GM10248 (cell line): Measurements from ENCODE around the gene SPATS2L.

Source experiments
- CTCF ChIA-PET: fragments of 300-600 bp; sonication (Branson Sonifier 250); formaldehyde crosslinking; extraction: SDS; loops from one replicate; lab custom pipeline; 2021; ENCODE audit warnings: antibody characterized with exemption; lab: Yijun Ruan, JAX
- POLR2A ChIA-PET: fragments of 350-650 bp; sonication (Branson Sonifier 250); formaldehyde crosslinking; extraction: SDS; loops from one replicate; lab custom pipeline; 2020; ENCODE audit warnings: antibody characterized with exemption; lab: Yijun Ruan, JAX
- DNase-seq: peaks from one replicate; pipeline ENCODE4 v3.0.0; 2012; ENCODE audit errors: extremely low spot score
- TF ChIP-seq, protein P1 (sequence below): IDR thresholded peaks from 2 replicates; pipeline ENCODE4 v1.5.1; 2012; ENCODE audit warnings: mild to moderate bottlenecking, low read depth; ENCODE audit errors: extremely low read depth, missing control alignments, control extremely low read depth

The SPATS2L gene

DNA sequence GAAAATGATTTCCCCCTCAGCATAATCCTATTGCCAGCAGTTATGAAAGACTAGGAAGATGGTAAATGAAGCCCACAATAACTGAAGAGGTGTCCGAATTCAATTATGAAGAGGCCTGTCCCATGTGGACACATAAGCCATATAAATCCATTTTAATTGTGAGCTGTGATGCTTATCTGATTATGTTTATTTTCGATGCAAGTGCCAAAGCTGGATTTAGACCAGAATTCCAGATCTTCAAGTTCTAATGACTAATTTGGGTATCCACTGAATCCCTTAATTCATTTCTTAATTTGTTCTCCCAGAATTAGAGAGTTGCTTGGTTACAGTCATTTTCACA, 24.5 kb downstream of the SPATS2L start:
- TF ChIP-seq, protein P1, sequence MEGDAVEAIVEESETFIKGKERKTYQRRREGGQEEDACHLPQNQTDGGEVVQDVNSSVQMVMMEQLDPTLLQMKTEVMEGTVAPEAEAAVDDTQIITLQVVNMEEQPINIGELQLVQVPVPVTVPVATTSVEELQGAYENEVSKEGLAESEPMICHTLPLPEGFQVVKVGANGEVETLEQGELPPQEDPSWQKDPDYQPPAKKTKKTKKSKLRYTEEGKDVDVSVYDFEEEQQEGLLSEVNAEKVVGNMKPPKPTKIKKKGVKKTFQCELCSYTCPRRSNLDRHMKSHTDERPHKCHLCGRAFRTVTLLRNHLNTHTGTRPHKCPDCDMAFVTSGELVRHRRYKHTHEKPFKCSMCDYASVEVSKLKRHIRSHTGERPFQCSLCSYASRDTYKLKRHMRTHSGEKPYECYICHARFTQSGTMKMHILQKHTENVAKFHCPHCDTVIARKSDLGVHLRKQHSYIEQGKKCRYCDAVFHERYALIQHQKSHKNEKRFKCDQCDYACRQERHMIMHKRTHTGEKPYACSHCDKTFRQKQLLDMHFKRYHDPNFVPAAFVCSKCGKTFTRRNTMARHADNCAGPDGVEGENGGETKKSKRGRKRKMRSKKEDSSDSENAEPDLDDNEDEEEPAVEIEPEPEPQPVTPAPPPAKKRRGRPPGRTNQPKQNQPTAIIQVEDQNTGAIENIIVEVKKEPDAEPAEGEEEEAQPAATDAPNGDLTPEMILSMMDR, result no peak
- ChIA-PET POLR2A (no interaction called here), CTCF (interaction anchor here (1.2 to 2.4 kb wide), 2 partner anchors 12 to 29 kb away, joined by 3 to 5 read pairs; no protein-coding TSS in a partner anchor)
- DNase-seq, result no peak

DNA sequence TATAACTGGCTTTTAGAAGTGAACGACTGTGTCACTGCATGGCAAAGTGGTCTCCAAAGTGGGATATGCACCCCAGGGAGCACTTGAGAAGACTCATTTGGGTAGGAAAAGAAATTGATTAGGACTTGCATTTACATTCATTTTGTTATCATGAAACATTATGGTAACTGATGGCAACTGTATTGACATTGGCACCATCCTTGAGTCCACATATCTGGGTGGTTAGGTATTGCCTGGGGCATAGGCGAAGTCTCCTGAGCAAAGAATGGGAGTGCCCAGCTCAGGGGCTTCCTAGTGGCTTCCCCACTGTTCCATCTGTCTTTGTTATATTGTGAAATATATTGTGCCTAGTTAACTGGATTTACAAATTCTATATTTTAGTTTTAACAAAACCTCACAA, 29.2 kb downstream of the SPATS2L start:
- TF ChIP-seq, protein P1, result no peak
- POLR2A ChIA-PET, result no interaction called here
- CTCF ChIA-PET, result no interaction called here
- no peak for DNase-seq

DNA sequence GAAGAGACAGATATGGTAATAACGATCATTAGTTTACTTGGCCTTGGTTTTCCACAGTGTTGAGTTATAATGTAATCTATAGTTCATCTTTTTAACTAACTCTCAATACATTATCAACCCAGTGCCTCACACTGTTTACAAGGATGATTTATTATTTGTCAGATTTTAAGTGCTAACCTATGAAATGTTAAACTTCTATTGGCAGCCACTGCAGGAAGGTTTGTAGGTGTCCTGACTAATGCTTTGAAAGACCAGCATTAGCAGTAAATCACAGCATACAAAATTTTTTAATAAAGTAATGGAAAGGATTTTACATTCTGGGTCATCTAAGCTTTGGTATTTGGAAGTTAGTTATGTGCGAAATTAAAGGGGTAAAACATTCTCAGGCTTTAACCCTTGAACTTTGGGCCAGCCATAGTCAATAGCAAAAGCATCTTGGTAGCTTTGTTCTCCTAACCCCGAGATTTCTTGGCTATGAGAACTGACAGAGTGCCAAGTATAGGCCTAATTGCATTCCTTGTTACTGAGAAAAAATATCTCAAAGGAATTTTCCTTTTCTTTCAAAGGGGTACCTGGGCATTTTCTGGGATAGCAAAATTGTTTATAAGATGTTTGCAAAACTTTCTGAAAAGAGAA, 30.6 kb downstream of the SPATS2L start:
- no peak for DNase-seq
- TF ChIP-seq, protein P1, result no peak
- POLR2A ChIA-PET, result no interaction called here
- CTCF ChIA-PET, result interaction anchor here (1.3 to 1.4 kb wide), 2 partner anchors 13 to 29 kb away, joined by 3 read pairs; no protein-coding TSS in a partner anchor

DNA sequence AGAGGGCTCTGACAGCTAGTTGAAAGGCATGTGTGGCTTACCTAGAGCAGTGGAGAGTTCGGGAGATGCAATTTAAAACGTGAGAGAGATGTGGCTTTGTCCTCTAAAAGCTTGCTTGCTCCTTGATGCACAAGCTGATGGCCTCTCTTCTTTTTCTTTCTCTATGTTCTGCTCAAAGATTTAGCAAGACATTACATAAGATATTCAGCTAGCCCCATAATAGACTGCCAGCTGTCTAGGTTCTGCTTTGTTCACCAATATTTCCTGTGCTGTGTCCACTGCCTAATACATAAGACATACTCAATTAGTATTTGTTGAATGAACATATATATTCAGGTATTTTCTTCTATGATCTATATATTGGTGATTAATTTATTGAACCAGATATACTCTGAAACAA, 31.1 kb downstream of the SPATS2L start:
- TF ChIP-seq, protein P1, result no peak
- DNase-seq, result no peak
- ChIA-PET CTCF (interaction anchor here (1.3 to 1.4 kb wide), 2 partner anchors 13 to 29 kb away, joined by 3 read pairs; no protein-coding TSS in a partner anchor), POLR2A (no interaction called here)

DNA sequence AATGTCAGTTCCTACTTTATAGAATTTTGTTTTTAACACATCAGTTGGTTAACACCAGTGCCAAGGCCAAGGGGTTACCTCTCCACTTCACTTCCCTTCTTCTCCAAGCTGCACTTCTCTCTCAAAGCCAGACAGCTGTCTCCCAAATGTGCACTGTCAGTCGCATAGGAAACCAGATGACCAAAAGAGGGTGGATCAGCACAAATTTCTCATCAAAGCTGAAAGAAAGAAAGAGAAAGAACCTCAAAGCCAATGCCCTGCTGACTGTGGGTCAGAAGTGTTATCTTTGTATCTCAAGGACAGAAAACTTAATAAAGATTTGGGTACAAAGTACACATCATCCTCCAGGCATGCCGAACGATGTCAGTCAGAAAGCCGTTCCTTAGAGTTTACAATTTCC, 32.2 kb downstream of the SPATS2L start:
- no peak for DNase-seq
- ChIA-PET POLR2A (no interaction called here), CTCF (interaction anchor here (0.7 kb wide), 1 partner anchor 133 kb away, joined by 3 read pairs; no protein-coding TSS in a partner anchor)
- TF ChIP-seq, protein P1, result no peak

DNA sequence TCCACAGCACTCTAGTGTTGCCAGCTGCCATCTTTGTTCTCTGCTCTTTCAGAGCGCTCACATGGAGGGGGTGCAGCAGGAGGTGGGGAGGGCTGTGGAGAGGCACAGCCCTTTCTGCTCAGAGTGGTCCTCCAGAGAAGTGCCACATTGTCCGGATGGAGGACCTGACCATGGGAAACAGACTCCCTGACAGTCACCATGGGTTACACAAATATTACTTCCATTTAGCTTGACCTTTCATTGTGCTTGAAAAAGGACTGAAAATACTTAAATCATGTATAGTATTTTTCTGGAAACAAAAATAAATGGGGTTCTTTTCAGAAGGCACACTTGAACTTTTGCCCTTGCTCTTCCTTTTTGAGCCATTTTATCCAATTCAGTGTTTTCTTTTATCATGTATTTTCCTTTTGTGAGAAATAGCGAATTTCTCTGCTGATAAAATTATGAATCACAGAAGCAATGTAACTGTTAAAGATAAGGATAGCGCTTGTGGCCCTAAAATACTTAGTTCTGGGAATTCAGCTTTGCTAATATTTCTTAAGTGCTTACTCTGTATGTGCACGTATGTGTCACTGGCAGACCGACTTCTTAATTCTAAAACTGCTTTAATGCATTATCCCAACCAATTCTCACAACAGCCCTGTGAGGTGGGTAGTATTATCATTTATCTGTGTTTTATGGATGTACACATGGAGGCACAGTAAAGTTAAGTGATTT, 34.2 kb downstream of the SPATS2L start:
- DNase-seq, result no peak
- ChIA-PET POLR2A (no interaction called here), CTCF (no interaction called here)
- TF ChIP-seq, protein P1, result no peak
